K562 (cell line): Measurements from ENCODE around the gene URGCP. TPM values are rescaled to one million over a fixed set of nuclear protein-coding genes. Genes with fewer than 3 reads are reported as not detected.

ENCODE experiments used
- BCL6 ChIP-seq: fragments of 250-450 bp; sonication (Bioruptor Pico); IDR thresholded peaks from 2 replicates; pipeline ENCODE4 v1.4.0; 2020
- CC2D1A ChIP-seq: fragments of 450-650 bp; IDR thresholded peaks from 2 replicates; pipeline ENCODE4 v1.6.1; 2017; ENCODE audit warnings: mild to moderate bottlenecking
- ELF1 ChIP-seq: fragments of 200-800 bp; sonication (Bioruptor generic); IDR thresholded peaks from 2 replicates; pipeline ENCODE4 v1.6.1; 2016; ENCODE audit warnings: missing genetic modification characterization, missing compliant biosample characterization
- EP300 ChIP-seq: IDR thresholded peaks from 2 replicates; pipeline ENCODE4 v1.6.1; 2012; ENCODE audit warnings: low read length, improper control_type of control experiment
- GTF2A2 ChIP-seq: IDR thresholded peaks from 2 replicates; pipeline ENCODE4 v1.6.1; 2016; ENCODE audit warnings: mild to moderate bottlenecking, missing genetic modification characterization, missing compliant biosample characterization
- HIVEP1 ChIP-seq: fragments of 250-450 bp; sonication (Bioruptor Pico); IDR thresholded peaks from 2 replicates; pipeline ENCODE4 v1.4.0; 2020; ENCODE audit warnings: mild to moderate bottlenecking
- HMG20B ChIP-seq: fragments of 250-450 bp; sonication (Bioruptor Pico); IDR thresholded peaks from 2 replicates; pipeline ENCODE4 v1.5.0; 2021; ENCODE audit warnings: mild to moderate bottlenecking
- KAT2B ChIP-seq: IDR thresholded peaks from one replicate; pipeline ENCODE4 v1.6.1; 2012; ENCODE audit warnings: low read depth, mild to moderate bottlenecking, control low read depth, inconsistent platforms, low read length, moderate library complexity
- KDM1A ChIP-seq, 2 experiments: fragments of 450-650 bp; IDR thresholded peaks; 2 replicates each; pipeline ENCODE4 v1.6.1; 2016; ENCODE audit warnings: mild to moderate bottlenecking in 2 of 2
- KHSRP ChIP-seq: fragments of 450-650 bp; IDR thresholded peaks from 2 replicates; pipeline ENCODE4 v1.6.1; 2017
- KLF16 ChIP-seq: IDR thresholded peaks from 2 replicates; pipeline ENCODE4 v1.6.1; 2016; ENCODE audit warnings: antibody characterized with exemption
- MTA3 ChIP-seq: fragments of 450-650 bp; formaldehyde crosslinking; IDR thresholded peaks from 2 replicates; pipeline ENCODE4 v1.6.1; 2017; ENCODE audit warnings: mild to moderate bottlenecking, borderline replicate concordance
- MYNN ChIP-seq, 2 experiments: sonication (generic); formaldehyde crosslinking in 1 of 2; IDR thresholded peaks; 2 replicates each; pipeline versions ENCODE4 v1.5.0 to v1.6.1; 2016 to 2020; ENCODE audit warnings: antibody characterized with exemption in 1 of 2, missing genetic modification reagents in 1 of 2
- NFE2L1 ChIP-seq: fragments of 450-650 bp; IDR thresholded peaks from 2 replicates; pipeline ENCODE4 v1.6.1; 2016; ENCODE audit warnings: missing genetic modification characterization, low read depth, mild to moderate bottlenecking, missing compliant biosample characterization, moderate library complexity, borderline replicate concordance
- NR3C1 ChIP-seq: sonication (generic); formaldehyde crosslinking; IDR thresholded peaks from 2 replicates; pipeline ENCODE4 v1.8.1; 2022; ENCODE audit warnings: missing genetic modification reagents
- RFX7 ChIP-seq: fragments of 250-450 bp; sonication (Bioruptor Pico); IDR thresholded peaks from 2 replicates; pipeline ENCODE4 v1.5.1; 2021; ENCODE audit warnings: mild to moderate bottlenecking
- SREBF2 ChIP-seq: sonication (generic); formaldehyde crosslinking; IDR thresholded peaks from 2 replicates; pipeline ENCODE4 v1.4.0; 2020; ENCODE audit warnings: mild to moderate bottlenecking, missing genetic modification reagents
- STAG1 ChIP-seq: sonication (generic); formaldehyde crosslinking; IDR thresholded peaks from 2 replicates; pipeline ENCODE4 v1.5.0; 2020; ENCODE audit warnings: missing genetic modification reagents, borderline replicate concordance
- TAF7 ChIP-seq: fragments of 450-650 bp; IDR thresholded peaks from 2 replicates; pipeline ENCODE4 v1.6.1; 2016; ENCODE audit warnings: missing genetic modification characterization, missing compliant biosample characterization
- TCFL5 ChIP-seq: fragments of 250-450 bp; sonication (Bioruptor Pico); conservative IDR thresholded peaks from 2 replicates; pipeline ENCODE4 v1.6.1; 2021; ENCODE audit warnings: mild to moderate bottlenecking, moderate library complexity, matching md5 sums
- TEAD1 ChIP-seq, 2 experiments: fragments of 450-650 bp in 1 of 2; sonication (generic) in 1 of 2; formaldehyde crosslinking; IDR thresholded peaks; 2 replicates each; pipeline versions ENCODE4 v1.4.0 to v1.8.0; 2020 to 2022; ENCODE audit warnings: mild to moderate bottlenecking in 2 of 2, missing genetic modification reagents in 1 of 2
- U2AF1 ChIP-seq: fragments of 200-400 bp; formaldehyde crosslinking; optimal IDR thresholded peaks from 2 replicates; pipeline ENCODE3; 2017; ENCODE audit warnings: mild to moderate bottlenecking, low read depth, low read length, moderate library complexity
- ZNF263 ChIP-seq: sonication (generic); formaldehyde crosslinking; IDR thresholded peaks from 2 replicates; pipeline ENCODE4 v1.8.0; 2022; ENCODE audit warnings: mild to moderate bottlenecking, missing genetic modification reagents, borderline replicate concordance
- ZNF324 ChIP-seq: fragments of 250-450 bp; sonication (Bioruptor Pico); IDR thresholded peaks from 2 replicates; pipeline ENCODE4 v1.4.0; 2020; ENCODE audit warnings: mild to moderate bottlenecking
- ZNF384 ChIP-seq: IDR thresholded peaks from 2 replicates; pipeline ENCODE4 v1.6.1; 2012; ENCODE audit warnings: low read depth, low read length, improper control_type of control experiment
- ZNF764 ChIP-seq: fragments of 250-450 bp; sonication (Bioruptor Pico); IDR thresholded peaks from 2 replicates; pipeline ENCODE4 v1.4.0; 2020; ENCODE audit warnings: low read depth, mild to moderate bottlenecking, moderate library complexity
- ZNF77 ChIP-seq: fragments of 250-450 bp; sonication (Bioruptor Pico); IDR thresholded peaks from 2 replicates; pipeline ENCODE4 v1.5.0; 2020
- ZNF830 ChIP-seq: fragments of 250-450 bp; sonication (Bioruptor Pico); IDR thresholded peaks from 2 replicates; pipeline ENCODE4 v1.5.0; 2021; ENCODE audit warnings: mild to moderate bottlenecking
- polyA plus RNA-seq, 8 experiments: library from polyadenylated mRNA; depleted of rRNA in 4 of 8; stranded (reverse) in 5 of 8; unstranded in 3 of 8; fragments of >200 nt; fragmentation: Nextera tagmentation in 2 of 8; fragmentation: Illumina TruSeq in 1 of 8; extraction: Ambion mirVana in 2 of 8; extraction: Trizol in 1 of 8; gene quantifications; 2 replicates each; pipeline versions ENCODE4 v1.2.1 to v1.2.3, GENCODE V29; 2011 to 2014; ENCODE audit warnings: inconsistent platforms in 1 of 8, missing spikeins in 1 of 8
- total RNA-seq, 7 experiments: library from RNA; depleted of rRNA in 6 of 7; stranded (reverse); fragments of >200 nt in 6 of 7; fragmentation: Illumina TruSeq in 2 of 7; extraction: Trizol in 2 of 7; gene quantifications; 2 replicates each; pipeline versions ENCODE4 v1.2.1 to v1.2.3, GENCODE V29; 2011 to 2021; ENCODE audit warnings: low replicate concordance in 1 of 7
- TF ChIP-seq, protein P1 (sequence below): sonication (generic); formaldehyde crosslinking; IDR thresholded peaks from 2 replicates; pipeline ENCODE4 v1.8.1; 2022; ENCODE audit warnings: missing genetic modification reagents
- TF ChIP-seq, protein P2 (sequence below): fragments of 250-450 bp; sonication (Bioruptor Pico); IDR thresholded peaks from 2 replicates; pipeline ENCODE4 v1.5.0; 2021

The URGCP gene
- total and polyA plus RNA-seq, 9 of the 15 experiments (the other 6 are each of a cell fraction or from before 2014, with no cell fraction given) = 1.7 to 25.8 (median 12.5) TPM

DNA sequence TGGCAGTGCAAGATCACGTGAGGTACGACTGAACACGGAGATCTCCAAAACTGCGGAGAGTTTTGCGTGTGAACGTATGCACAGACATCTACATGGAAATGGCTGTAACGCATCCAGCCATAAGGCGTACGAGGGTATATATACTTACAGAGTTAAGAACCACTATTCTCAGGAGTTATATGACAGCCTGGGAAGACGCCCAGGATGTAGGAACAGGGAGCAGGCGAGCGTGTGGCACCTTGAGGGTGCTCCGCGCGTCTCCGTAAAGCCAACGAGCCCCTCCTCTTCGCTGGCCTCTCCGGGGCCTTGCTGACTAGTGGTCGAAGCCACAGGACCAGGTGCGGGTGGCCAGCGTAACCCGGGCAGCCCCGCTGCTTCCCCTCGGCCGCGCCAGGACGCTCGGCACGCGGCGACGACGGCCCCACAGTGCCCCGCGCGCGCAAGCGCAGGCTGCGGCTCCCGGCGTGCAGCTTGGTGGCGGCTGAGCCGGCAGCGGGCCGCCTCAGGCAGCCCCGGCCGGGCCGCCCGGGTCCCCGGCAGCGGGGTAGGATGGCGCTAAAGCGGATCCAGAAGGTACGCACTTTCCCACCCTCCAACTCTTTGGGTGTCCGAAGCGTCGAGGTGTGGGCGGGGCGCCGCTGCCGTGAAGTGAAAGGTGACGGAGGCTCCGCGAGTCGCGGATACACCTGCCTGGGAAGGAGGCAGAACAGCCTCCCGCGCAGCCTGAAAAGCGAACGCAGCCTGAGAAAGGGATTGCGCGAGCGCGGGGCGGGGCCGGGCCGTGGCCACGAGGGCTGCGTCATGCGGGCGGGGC lies 19.8 kb upstream of the URGCP start, which contains the start of gene UBE2D4 (continued):
- TF ChIP-seq ZNF764 (CRISPR knock-in tag) (no peak), ZNF384 (no peak), U2AF1 (no peak), NFE2L1 (tag) (no peak), TCFL5 (CRISPR knock-in tag) (no peak), ZNF324 (no peak), NR3C1 (CRISPR knock-in tag) (peak; percentile 88), MYNN (IDR thresholded peaks at IDR 0.05) (no peak), MYNN (CRISPR knock-in tag; IDR thresholded peaks at IDR 0.05) (no peak), SREBF2 (no peak), TEAD1 (CRISPR knock-in tag; IDR thresholded peaks at IDR 0.05) (peak in 1 of 2 experiments; percentile 88; a peak in 2 of 4 replicates), ZNF77 (CRISPR knock-in tag) (no peak), HMG20B (no peak), BCL6 (CRISPR knock-in tag) (no peak), HIVEP1 (CRISPR knock-in tag) (peak; percentile 6; the same call in 1 of the 2 replicates), RFX7 (CRISPR knock-in tag) (no peak), MTA3 (peak; percentile 92; the same call in 1 of the 2 replicates), KLF16 (no peak), KHSRP (no peak), EP300 (no peak), KAT2B (no peak), GTF2A2 (tag) (no peak), ZNF830 (CRISPR knock-in tag) (peak; percentile 50; the same call in 1 of the 2 replicates), ELF1 (tag) (no peak), TAF7 (tag) (no peak), STAG1 (CRISPR knock-in tag) (no peak), ZNF263 (CRISPR knock-in tag) (peak; percentile 59; the same call in 1 of the 2 replicates), CC2D1A (no peak), KDM1A (IDR thresholded peaks at IDR 0.05) (no peak)
- TF ChIP-seq, protein P1, sequence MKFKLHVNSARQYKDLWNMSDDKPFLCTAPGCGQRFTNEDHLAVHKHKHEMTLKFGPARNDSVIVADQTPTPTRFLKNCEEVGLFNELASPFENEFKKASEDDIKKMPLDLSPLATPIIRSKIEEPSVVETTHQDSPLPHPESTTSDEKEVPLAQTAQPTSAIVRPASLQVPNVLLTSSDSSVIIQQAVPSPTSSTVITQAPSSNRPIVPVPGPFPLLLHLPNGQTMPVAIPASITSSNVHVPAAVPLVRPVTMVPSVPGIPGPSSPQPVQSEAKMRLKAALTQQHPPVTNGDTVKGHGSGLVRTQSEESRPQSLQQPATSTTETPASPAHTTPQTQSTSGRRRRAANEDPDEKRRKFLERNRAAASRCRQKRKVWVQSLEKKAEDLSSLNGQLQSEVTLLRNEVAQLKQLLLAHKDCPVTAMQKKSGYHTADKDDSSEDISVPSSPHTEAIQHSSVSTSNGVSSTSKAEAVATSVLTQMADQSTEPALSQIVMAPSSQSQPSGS (CRISPR knock-in tag) = no peak; the same call in 1 of the 2 replicates
- TF ChIP-seq, protein P2, sequence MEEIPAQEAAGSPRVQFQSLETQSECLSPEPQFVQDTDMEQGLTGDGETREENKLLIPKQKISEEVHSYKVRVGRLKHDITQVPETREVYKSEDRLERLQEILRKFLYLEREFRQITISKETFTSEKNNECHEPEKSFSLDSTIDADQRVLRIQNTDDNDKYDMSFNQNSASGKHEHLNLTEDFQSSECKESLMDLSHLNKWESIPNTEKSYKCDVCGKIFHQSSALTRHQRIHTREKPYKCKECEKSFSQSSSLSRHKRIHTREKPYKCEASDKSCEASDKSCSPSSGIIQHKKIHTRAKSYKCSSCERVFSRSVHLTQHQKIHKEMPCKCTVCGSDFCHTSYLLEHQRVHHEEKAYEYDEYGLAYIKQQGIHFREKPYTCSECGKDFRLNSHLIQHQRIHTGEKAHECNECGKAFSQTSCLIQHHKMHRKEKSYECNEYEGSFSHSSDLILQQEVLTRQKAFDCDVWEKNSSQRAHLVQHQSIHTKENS (CRISPR knock-in tag) = no peak
